A204.1 (cell line): ENCODE results near the gene SLC6A18.

Source experiments
- FAIRE-seq: peaks from 2 replicates; lab custom pipeline; 2012; peaks lifted over from hg19 to GRCh38; lab: Jason Lieb, UNC

SLC6A18 gene

DNA sequence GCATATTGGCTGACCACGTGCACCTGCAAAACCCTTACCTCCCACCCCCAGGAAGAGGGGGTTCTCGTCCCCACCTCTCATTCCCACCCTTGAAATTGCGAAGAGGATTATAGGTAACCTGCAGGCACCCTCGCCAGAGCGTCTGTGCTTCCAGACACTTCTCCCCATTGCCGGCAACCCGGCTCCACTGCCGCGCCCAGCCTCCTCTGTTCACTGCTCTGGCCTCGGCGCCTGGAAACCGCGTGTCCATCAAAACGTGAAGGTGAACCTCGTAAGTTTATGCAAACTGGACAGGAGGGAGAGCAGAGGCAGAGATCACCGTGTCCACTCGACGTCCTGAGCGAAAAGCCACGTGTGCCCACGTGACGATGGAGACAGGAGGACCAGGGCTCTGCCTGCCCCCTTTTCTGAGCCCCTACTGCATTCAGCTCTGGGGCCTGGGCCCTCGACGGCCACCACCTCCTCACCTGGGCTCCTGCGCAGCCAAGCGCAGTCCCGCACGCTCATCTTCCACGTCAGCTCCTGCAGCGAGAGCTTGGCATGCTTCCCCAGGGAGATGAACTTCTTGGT, 67.8 kb downstream of the SLC6A18 start:
- FAIRE-seq, result no peak

GRCh38 chr5:1293416-1294205, 68.4 kb downstream of the SLC6A18 start:
- FAIRE-seq, result no peak

GRCh38 chr5:1294206-1294834, 69.1 kb downstream of the SLC6A18 start:
- FAIRE-seq, result no peak

DNA sequence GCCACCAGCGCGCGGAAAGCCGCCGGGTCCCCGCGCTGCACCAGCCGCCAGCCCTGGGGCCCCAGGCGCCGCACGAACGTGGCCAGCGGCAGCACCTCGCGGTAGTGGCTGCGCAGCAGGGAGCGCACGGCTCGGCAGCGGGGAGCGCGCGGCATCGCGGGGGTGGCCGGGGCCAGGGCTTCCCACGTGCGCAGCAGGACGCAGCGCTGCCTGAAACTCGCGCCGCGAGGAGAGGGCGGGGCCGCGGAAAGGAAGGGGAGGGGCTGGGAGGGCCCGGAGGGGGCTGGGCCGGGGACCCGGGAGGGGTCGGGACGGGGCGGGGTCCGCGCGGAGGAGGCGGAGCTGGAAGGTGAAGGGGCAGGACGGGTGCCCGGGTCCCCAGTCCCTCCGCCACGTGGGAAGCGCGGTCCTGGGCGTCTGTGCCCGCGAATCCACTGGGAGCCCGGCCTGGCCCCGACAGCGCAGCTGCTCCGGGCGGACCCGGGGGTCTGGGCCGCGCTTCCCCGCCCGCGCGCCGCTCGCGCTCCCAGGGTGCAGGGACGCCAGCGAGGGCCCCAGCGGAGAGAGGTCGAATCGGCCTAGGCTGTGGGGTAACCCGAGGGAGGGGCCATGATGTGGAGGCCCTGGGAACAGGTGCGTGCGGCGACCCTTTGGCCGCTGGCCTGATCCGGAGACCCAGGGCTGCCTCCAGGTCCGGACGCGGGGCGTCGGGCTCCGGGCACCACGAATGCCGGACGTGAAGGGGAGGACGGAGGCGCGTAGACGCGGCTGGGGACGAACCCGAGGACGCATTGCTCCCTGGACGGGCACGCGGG, 69.9 kb downstream of the SLC6A18 start, which contains the start of gene TERT:
TSS of gene TERT (minus strand) at position 234 of the 815 bp plus-strand sequence. CDS start at position 155, 79 bp downstream.
- no peak for FAIRE-seq

GRCh38 chr5:1295650-1296037, 70.5 kb downstream of the SLC6A18 start:
- no peak for FAIRE-seq
